H1 (cell line): ENCODE results near the gene TEX55. TPM values are rescaled to one million over a fixed set of nuclear protein-coding genes. Genes with fewer than 3 reads are reported as not detected.

Experiments used
- CTCF ChIA-PET: fragments of 300-600 bp; sonication (Branson Sonifier 250); formaldehyde crosslinking; loops from one replicate; lab custom pipeline; 2021; ENCODE audit not compliant: partially characterized antibody; lab: Charles Lee
- POLR2A ChIA-PET: fragments of 300-600 bp; sonication (Branson Sonifier 250); formaldehyde crosslinking; loops from one replicate; lab custom pipeline; 2021; ENCODE audit warnings: inconsistent platforms; ENCODE audit not compliant: partially characterized antibody; lab: Charles Lee
- DNase-seq, 2 experiments: peaks; one replicate each; pipeline versions ENCODE4 v3.0.0 to v3.0.0-alpha.2; 2010 to 2022; ENCODE audit warnings: low spot score in 2 of 2, low read depth in 1 of 2, mixed read lengths in 1 of 2
- FAIRE-seq: peaks from 2 replicates; lab custom pipeline; 2011; peaks lifted over from hg19 to GRCh38; lab: Jason Lieb, UNC
- H2AFZ ChIP-seq: 2 replicates; pipeline ENCODE4 v1.8.1; 2012; ENCODE audit warnings: low read length, inconsistent platforms
- H2AK5ac ChIP-seq: 2 replicates; pipeline ENCODE4 v1.6.1; 2013; ENCODE audit warnings: low read depth, low read length
- H2BK120ac ChIP-seq: replicated peaks from 2 replicates; pipeline ENCODE3; 2013; ENCODE audit warnings: low read depth, low read length, inconsistent platforms
- H2BK12ac ChIP-seq: 2 replicates; pipeline ENCODE4 v1.6.1; 2013; ENCODE audit warnings: low read depth, low read length
- H2BK15ac ChIP-seq: 2 replicates; pipeline ENCODE4 v1.6.1; 2013; ENCODE audit warnings: low read length
- H2BK20ac ChIP-seq: 2 replicates; pipeline ENCODE4 v1.6.1; 2013; ENCODE audit warnings: low read length
- H2BK5ac ChIP-seq: 2 replicates; pipeline ENCODE4 v1.6.1; 2013; ENCODE audit warnings: low read depth, low read length
- H3K14ac ChIP-seq: 2 replicates; pipeline ENCODE4 v1.6.1; 2013; ENCODE audit warnings: inconsistent platforms; ENCODE audit not compliant: insufficient read length
- H3K18ac ChIP-seq: 2 replicates; pipeline ENCODE4 v1.6.1; 2013; ENCODE audit warnings: low read length; ENCODE audit errors: extremely low read depth
- H3K23ac ChIP-seq: 2 replicates; pipeline ENCODE4 v1.6.1; 2013; ENCODE audit warnings: inconsistent platforms; ENCODE audit not compliant: insufficient read length
- H3K23me2 ChIP-seq: 2 replicates; pipeline ENCODE4 v1.6.1; 2013; ENCODE audit warnings: low read depth, low read length
- H3K27ac ChIP-seq: 2 replicates; pipeline ENCODE4 v1.6.1; 2011; ENCODE audit warnings: low read depth, low read length, inconsistent platforms
- H3K27me3 ChIP-seq, 4 experiments: replicated peaks in 1 of 4; 1 replicate in 1 of 4; 2 replicates in 3 of 4; pipeline versions ENCODE4 v1.6.1 to v1.8.1; 2011 to 2013; ENCODE audit warnings: low read length in 3 of 4, mild to moderate bottlenecking in 3 of 4, inconsistent platforms in 2 of 4, mixed read lengths in 2 of 4, moderate library complexity in 1 of 4; ENCODE audit not compliant: control insufficient read depth in 3 of 4, insufficient read depth in 3 of 4; ENCODE audit errors: extremely low read depth in 1 of 4
- H3K36me3 ChIP-seq, 4 experiments: 2 replicates each; pipeline versions ENCODE4 v1.6.1 to v1.8.1; 2011 to 2013; ENCODE audit warnings: mild to moderate bottlenecking in 4 of 4, low read length in 3 of 4, moderate library complexity in 2 of 4, control low read depth in 1 of 4, inconsistent platforms in 1 of 4; ENCODE audit not compliant: insufficient read depth in 4 of 4, control insufficient read depth in 2 of 4
- H3K4ac ChIP-seq: replicated peaks from 2 replicates; pipeline ENCODE3; 2013; ENCODE audit warnings: low read length, low read depth, mixed read lengths, inconsistent platforms; ENCODE audit not compliant: insufficient read length
- H3K4me1 ChIP-seq, 4 experiments: replicated peaks in 1 of 4; 1 replicate in 1 of 4; 2 replicates in 3 of 4; pipeline versions ENCODE4 v1.6.1 to v1.8.1; 2011 to 2013; ENCODE audit warnings: low read length in 3 of 4, inconsistent platforms in 2 of 4, mixed read lengths in 1 of 4; ENCODE audit not compliant: insufficient read depth in 4 of 4, control insufficient read depth in 3 of 4
- H3K4me2 ChIP-seq, 2 experiments: 2 replicates each; pipeline versions ENCODE4 v1.6.1 to v1.8.1; 2011 to 2013; ENCODE audit warnings: low read depth in 2 of 2, low read length in 2 of 2, control low read depth in 1 of 2, inconsistent platforms in 1 of 2, mild to moderate bottlenecking in 1 of 2; ENCODE audit not compliant: insufficient read depth in 1 of 2
- H3K4me3 ChIP-seq, 4 experiments: fragments of 200-600, 300-600 bp in 1 of 4; sonication (generic), shearing (Covaris generic), sonication (Bioruptor Twin) in 1 of 4; 2 replicates each; pipeline versions ENCODE4 v1.5.1 to v1.8.1; 2011 to 2016; ENCODE audit warnings: low read length in 4 of 4, low read depth in 3 of 4, control low read depth in 2 of 4, inconsistent platforms in 2 of 4, mild to moderate bottlenecking in 2 of 4, mixed read lengths in 1 of 4, moderate library complexity in 1 of 4; ENCODE audit not compliant: insufficient read depth in 2 of 4; ENCODE audit errors: extremely low read depth in 1 of 4
- H3K56ac ChIP-seq: replicated peaks from 2 replicates; pipeline ENCODE3; 2013; ENCODE audit warnings: low read depth, mild to moderate bottlenecking, mixed read lengths, low read length, inconsistent platforms; ENCODE audit not compliant: insufficient read length
- H3K79me1 ChIP-seq: 2 replicates; pipeline ENCODE4 v1.6.1; 2013; ENCODE audit warnings: low read depth, low read length, control low read depth
- H3K79me2 ChIP-seq, 2 experiments: 2 replicates each; pipeline versions ENCODE4 v1.6.1 to v1.8.1; 2012 to 2013; ENCODE audit warnings: low read length in 2 of 2, mild to moderate bottlenecking in 2 of 2, inconsistent platforms in 1 of 2; ENCODE audit not compliant: insufficient read depth in 2 of 2, control insufficient read depth in 1 of 2
- H3K9ac ChIP-seq, 4 experiments: replicated peaks in 1 of 4; 1 replicate in 1 of 4; 2 replicates in 3 of 4; pipeline versions ENCODE4 v1.6.1 to v1.8.1; 2011 to 2013; ENCODE audit warnings: low read depth in 3 of 4, low read length in 3 of 4, control low read depth in 2 of 4, mild to moderate bottlenecking in 2 of 4, moderate library complexity in 2 of 4, inconsistent platforms in 1 of 4; ENCODE audit errors: extremely low read depth in 1 of 4
- H3K9me3 ChIP-seq, 2 experiments: 2 replicates each; pipeline versions ENCODE4 v1.6.1 to v1.8.1; 2012 to 2013; ENCODE audit warnings: mild to moderate bottlenecking in 2 of 2, moderate library complexity in 2 of 2, control low read depth in 1 of 2, inconsistent platforms in 1 of 2, low read depth in 1 of 2, low read length in 1 of 2, mixed read lengths in 1 of 2; ENCODE audit not compliant: insufficient read depth in 2 of 2
- H4K20me1 ChIP-seq, 2 experiments: replicated peaks in 1 of 2; 2 replicates each; pipeline versions ENCODE3 to v1.8.1; 2011 to 2013; ENCODE audit warnings: inconsistent platforms in 2 of 2, low read length in 2 of 2, mild to moderate bottlenecking in 1 of 2; ENCODE audit not compliant: insufficient read depth in 2 of 2, control insufficient read depth in 1 of 2
- H4K5ac ChIP-seq: 2 replicates; pipeline ENCODE4 v1.6.1; 2013; ENCODE audit warnings: low read length, low read depth, mixed read lengths, inconsistent platforms; ENCODE audit not compliant: insufficient read length
- H4K8ac ChIP-seq: 2 replicates; pipeline ENCODE4 v1.8.0; 2013; ENCODE audit warnings: mild to moderate bottlenecking, moderate library complexity, low read length, inconsistent platforms; ENCODE audit not compliant: insufficient read depth; ENCODE audit errors: extremely low read depth
- H4K91ac ChIP-seq: replicated peaks from 2 replicates; pipeline ENCODE3; 2013; ENCODE audit warnings: low read length, mixed read lengths, inconsistent platforms; ENCODE audit not compliant: insufficient read length
- BACH1 ChIP-seq: IDR thresholded peaks from 2 replicates; pipeline ENCODE4 v1.6.1; 2012; ENCODE audit warnings: low read length, improper control_type of control experiment
- CHD2 ChIP-seq: IDR thresholded peaks from 2 replicates; pipeline ENCODE4 v1.6.1; 2012; ENCODE audit warnings: low read length, improper control_type of control experiment
- KDM1A ChIP-seq: fragments of 200-600, 300-600 bp; sonication (generic); IDR thresholded peaks from 2 replicates; pipeline ENCODE4 v1.7.1; 2016; ENCODE audit warnings: mild to moderate bottlenecking, low read length, borderline replicate concordance
- KDM5A ChIP-seq: fragments of 200-600 bp; IDR thresholded peaks from 2 replicates; pipeline ENCODE4 v1.7.1; 2012; ENCODE audit warnings: mild to moderate bottlenecking, low read length, inconsistent platforms, mixed read lengths
- POU5F1 ChIP-seq: IDR thresholded peaks from 2 replicates; pipeline ENCODE4 v1.6.1; 2011; ENCODE audit warnings: low read depth, mild to moderate bottlenecking, low read length, moderate library complexity
- SIN3A ChIP-seq, 2 experiments: IDR thresholded peaks in 1 of 2; conservative IDR thresholded peaks in 1 of 2; 2 replicates each; pipeline ENCODE4 v1.6.1; 2011 to 2012; ENCODE audit warnings: low read length in 2 of 2, improper control_type of control experiment in 1 of 2, low read depth in 1 of 2, mild to moderate bottlenecking in 1 of 2
- TAF1 ChIP-seq: IDR thresholded peaks from 2 replicates; pipeline ENCODE4 v1.6.1; 2011; ENCODE audit warnings: mild to moderate bottlenecking, low read depth, low read length
- TCF12 ChIP-seq: IDR thresholded peaks from 2 replicates; pipeline ENCODE4 v1.6.1; 2011; ENCODE audit warnings: low read depth, mild to moderate bottlenecking, low read length
- ZNF274 ChIP-seq: IDR thresholded peaks from 2 replicates; pipeline ENCODE4 v1.7.0; 2012; ENCODE audit warnings: low read length, borderline replicate concordance; ENCODE audit errors: extremely low read depth
- WGBS, 2 experiments: shearing (Covaris generic) in 1 of 2; methylation state at CpG; one replicate each; pipeline versions ENCODE4 v1.1.6 to v1.1.7; 2013 to 2015; ENCODE audit warnings: low lambda C conversion rate in 2 of 2, mixed read lengths in 2 of 2, inconsistent platforms in 1 of 2, low coverage in 1 of 2, missing lambda C conversion rate in 1 of 2; ENCODE audit not compliant: insufficient replicate concordance in 2 of 2, insufficient coverage in 1 of 2, insufficient read length in 1 of 2; ENCODE audit errors: extremely low coverage in 1 of 2, missing lambda C conversion rate in 1 of 2; 5-methylcytosine and 5-hydroxymethylcytosine counted together
- polyA plus RNA-seq, 7 experiments: library from polyadenylated mRNA; depleted of rRNA in 3 of 7; stranded (reverse) in 5 of 7; unstranded in 2 of 7; fragments of >200 nt in 5 of 7; fragments of 200-250 nt in 2 of 7; gene quantifications; 1 replicate in 5 of 7; 2 replicates in 1 of 7; 4 replicates in 1 of 7; pipeline versions ENCODE4 v1.2.1 to v1.2.3, GENCODE V29; 2011 to 2013; ENCODE audit warnings: missing spikeins in 2 of 7, mixed read lengths in 2 of 7
- total RNA-seq: library from RNA; stranded (reverse); fragmentation: NEBNext Ultra II Directional; extraction: Animal tissue kit (Norgen Biotek cat#: 25700); gene quantifications from 2 replicates; pipeline ENCODE4 v1.2.1, GENCODE V29; 2021
- TF ChIP-seq, protein P1 (sequence below): IDR thresholded peaks from 2 replicates; pipeline ENCODE4 v1.6.1; 2012; ENCODE audit warnings: inconsistent platforms

The TEX55 gene
- total and polyA plus RNA-seq, 2 of the 8 experiments (the other 6 are each of a cell fraction or from before 2014, with no cell fraction given), result not detected

- Histone ChIP-seq H3K9me3 (no peaks in the 10 kb centered on the region), H3K79me1 (no peaks in the 10 kb centered on the region), H3K4me3 (no peak overlapping the region), H3K4me2 (no peak overlapping the region), H4K91ac (no peak overlapping the region), H3K4me1 (peaks cover 0 to 1% (median 0%) of the 10 kb centered on the region in 4 experiments; a peak in 1 of 7 replicates), H3K23ac (no peak overlapping the region), H3K27me3 (no peaks in the 10 kb centered on the region), H2BK5ac (no peak overlapping the region), H3K79me2 (no peaks in the 10 kb centered on the region), H2BK120ac (no peak overlapping the region), H3K36me3 (no peaks in the 10 kb centered on the region), H4K20me1 (no peaks in the 10 kb centered on the region), H3K56ac (no peak overlapping the region), H3K4ac (no peak overlapping the region), H3K18ac (no peak overlapping the region), H3K23me2 (no peaks in the 10 kb centered on the region), H4K8ac (no peak overlapping the region), H3K14ac (no peak overlapping the region), H3K9ac (no peak overlapping the region), H3K27ac (no peak overlapping the region), H2AK5ac (no peak overlapping the region), H2BK12ac (no peak overlapping the region), H2BK15ac (no peak overlapping the region), H4K5ac (no peak overlapping the region), H2AFZ (no peak overlapping the region), H2BK20ac (no peak overlapping the region)
- ChIA-PET POLR2A (no interaction called here), CTCF (no interaction called here)
- 95% methylated on average over 3 of the region's 3 CpGs; no CpG with 5 or more reads in 1 of the 2 experiments for WGBS, 2 experiments
- no peak for DNase-seq
- TF ChIP-seq ZNF274, result no peak
- no peak for TF ChIP-seq TAF1
- TF ChIP-seq TCF12, result no peak
- no peak for TF ChIP-seq SIN3A (conservative IDR thresholded peaks at IDR 0.05 in 1 of 2, IDR thresholded peaks at IDR 0.05 in 1 of 2; ENCODE audit: low read depth in 1 of 2, low read length in 2 of 2)
- no peak for TF ChIP-seq CHD2
- no peak for TF ChIP-seq POU5F1
- TF ChIP-seq KDM5A, result no peak
- no peak for TF ChIP-seq BACH1
- TF ChIP-seq, protein P1, sequence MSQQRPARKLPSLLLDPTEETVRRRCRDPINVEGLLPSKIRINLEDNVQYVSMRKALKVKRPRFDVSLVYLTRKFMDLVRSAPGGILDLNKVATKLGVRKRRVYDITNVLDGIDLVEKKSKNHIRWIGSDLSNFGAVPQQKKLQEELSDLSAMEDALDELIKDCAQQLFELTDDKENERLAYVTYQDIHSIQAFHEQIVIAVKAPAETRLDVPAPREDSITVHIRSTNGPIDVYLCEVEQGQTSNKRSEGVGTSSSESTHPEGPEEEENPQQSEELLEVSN, result no peak
- no peak for TF ChIP-seq KDM1A
- no peak for FAIRE-seq
Measured at GRCh38 chr3:119170821-119171220, 24.9 kb downstream of the TEX55 start.
